ENCODE measurements around the gene SND1. TPM values are rescaled to one million over a fixed set of nuclear protein-coding genes. Genes with fewer than 3 reads are reported as not detected.
"Not testable (repeated sequence)": the region's sequence is repeated elsewhere in the genome, so short reads cannot be mapped to it uniquely, and the experiment has no call there.

Gene SND1
- total and polyA plus RNA-seq, 2 donors: 55.1 to 104 TPM

- not testable (repeated sequence) for H3K27ac ChIP-seq (ENCODE audit: low read depth in 1 of 2, low read length in 1 of 2); H3K27me3 ChIP-seq (ENCODE audit: control insufficient read depth in 2 of 2, insufficient read depth in 1 of 2, low read length in 1 of 2); H3K4me3 ChIP-seq (ENCODE audit: low read length in 2 of 2); H3K4me1 ChIP-seq (ENCODE audit: control insufficient read depth in 2 of 2, insufficient read depth in 2 of 2, low read length in 2 of 2); DNase-seq (ENCODE audit: low read depth in 6 of 9, low spot score in 9 of 9); H3K9me3 ChIP-seq (ENCODE audit: control insufficient read depth in 2 of 2, insufficient read depth in 1 of 2, low read length in 1 of 2); H3K36me3 ChIP-seq (ENCODE audit: control insufficient read depth in 2 of 2, insufficient read depth in 2 of 2, low read length in 1 of 2)
- WGBS: 100% methylated on average over 1 of the region's 1 CpG
Observed at GRCh38 chr7:127963850-127964249, 311.9 kb downstream of the SND1 start.

DNA sequence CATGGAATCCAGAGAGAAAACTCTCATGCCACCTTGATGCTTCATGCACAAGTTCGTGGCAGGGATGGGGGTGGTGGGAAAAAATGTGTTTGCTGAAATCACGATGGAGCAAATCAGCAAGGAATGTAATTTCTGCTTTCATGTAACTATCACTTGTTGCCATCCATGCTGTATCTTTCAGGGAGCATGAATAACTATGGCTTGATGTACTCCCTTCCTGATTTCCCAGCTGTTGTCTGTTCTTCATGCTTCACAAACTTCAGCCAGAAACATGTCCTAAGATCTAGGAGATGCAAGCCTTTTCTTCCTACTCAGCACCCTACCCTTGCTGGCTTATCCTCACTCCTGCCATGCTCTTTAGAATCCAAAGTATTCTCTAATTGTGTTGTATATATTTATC lies 315.3 kb downstream of the SND1 start:
- DNase-seq (ENCODE audit: low read depth in 6 of 9, low spot score in 9 of 9): no peak
- WGBS: 98% methylated on average over 2 of the region's 2 CpGs
- no peaks in the 10 kb centered on the region for H3K27me3 ChIP-seq (ENCODE audit: control insufficient read depth in 2 of 2, insufficient read depth in 1 of 2, low read length in 1 of 2)
- no peaks in the 10 kb centered on the region for H3K4me1 ChIP-seq (ENCODE audit: control insufficient read depth in 2 of 2, insufficient read depth in 2 of 2, low read length in 2 of 2)
- no peaks in the 10 kb centered on the region for H3K36me3 ChIP-seq (ENCODE audit: control insufficient read depth in 2 of 2, insufficient read depth in 2 of 2, low read length in 1 of 2)
- no peak overlapping the region for H3K4me3 ChIP-seq (ENCODE audit: low read length in 2 of 2)
- no peaks in the 10 kb centered on the region for H3K9me3 ChIP-seq (ENCODE audit: control insufficient read depth in 2 of 2, insufficient read depth in 1 of 2, low read length in 1 of 2)
- H3K27ac ChIP-seq (ENCODE audit: low read depth in 1 of 2, low read length in 1 of 2): no peak overlapping the region

DNA sequence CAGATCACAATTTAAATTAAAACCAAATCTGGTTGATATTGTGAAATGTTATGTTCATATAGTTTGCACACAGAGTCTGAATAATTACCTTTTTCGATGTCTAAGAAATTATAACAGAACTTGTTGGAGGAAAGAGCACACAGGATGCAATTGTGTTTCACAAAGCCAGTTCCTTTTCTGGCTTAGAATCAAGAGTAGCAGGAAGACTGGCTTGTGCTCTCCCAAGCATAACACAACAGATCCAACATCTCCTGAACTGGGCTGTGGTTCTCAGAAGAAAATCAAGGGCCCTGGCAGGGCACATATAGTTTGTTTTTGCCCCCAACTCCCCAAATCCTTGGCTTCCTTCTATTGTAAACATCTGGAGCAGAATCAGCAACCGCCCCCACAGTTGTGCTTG lies 316.6 kb downstream of the SND1 start:
- Histone ChIP-seq H3K36me3 (ENCODE audit: control insufficient read depth in 2 of 2, insufficient read depth in 2 of 2, low read length in 1 of 2) (no peaks in the 10 kb centered on the region), H3K9me3 (ENCODE audit: control insufficient read depth in 2 of 2, insufficient read depth in 1 of 2, low read length in 1 of 2) (no peaks in the 10 kb centered on the region), H3K27ac (ENCODE audit: low read depth in 1 of 2, low read length in 1 of 2) (no peak overlapping the region), H3K4me1 (ENCODE audit: control insufficient read depth in 2 of 2, insufficient read depth in 2 of 2, low read length in 2 of 2) (no peaks in the 10 kb centered on the region), H3K4me3 (ENCODE audit: low read length in 2 of 2) (no peak overlapping the region), H3K27me3 (ENCODE audit: control insufficient read depth in 2 of 2, insufficient read depth in 1 of 2, low read length in 1 of 2) (no peaks in the 10 kb centered on the region)
- 88% methylated on average over 2 of the region's 2 CpGs for WGBS
- no peak for DNase-seq (ENCODE audit: low read depth in 6 of 9, low spot score in 9 of 9)

DNA sequence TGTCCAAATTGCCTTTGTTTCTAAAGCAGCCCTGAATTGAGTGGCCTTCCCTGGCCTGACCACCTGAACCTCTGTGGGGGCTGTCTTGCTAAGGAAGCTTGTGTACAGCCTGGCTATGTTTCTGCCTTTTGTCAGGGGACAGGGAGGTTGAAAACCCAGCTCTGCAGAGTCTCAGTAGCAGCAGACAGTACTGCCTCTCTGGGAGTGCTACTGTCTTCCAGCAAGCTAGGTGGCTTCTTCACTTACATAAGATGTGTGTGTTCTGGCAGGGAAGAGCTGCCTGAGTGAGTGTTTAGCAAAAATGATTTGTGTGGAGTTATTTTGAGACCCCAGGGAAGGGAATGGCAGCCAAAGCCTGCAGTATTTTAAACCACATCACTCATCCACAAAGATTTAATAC lies 321.8 kb downstream of the SND1 start:
- H3K9me3 ChIP-seq (ENCODE audit: control insufficient read depth in 2 of 2, insufficient read depth in 1 of 2, low read length in 1 of 2): peaks cover 0 to 4% of the 10 kb centered on the region in 2 donors
- peaks cover 0 to 5% of the 10 kb centered on the region in 2 donors for H3K36me3 ChIP-seq (ENCODE audit: control insufficient read depth in 2 of 2, insufficient read depth in 2 of 2, low read length in 1 of 2)
- H3K27ac ChIP-seq (ENCODE audit: low read depth in 1 of 2, low read length in 1 of 2): no peak overlapping the region
- no peak for DNase-seq (ENCODE audit: low read depth in 6 of 9, low spot score in 9 of 9)
- H3K4me1 ChIP-seq (ENCODE audit: control insufficient read depth in 2 of 2, insufficient read depth in 2 of 2, low read length in 2 of 2): no peaks in the 10 kb centered on the region
- H3K27me3 ChIP-seq (ENCODE audit: control insufficient read depth in 2 of 2, insufficient read depth in 1 of 2, low read length in 1 of 2): no peaks in the 10 kb centered on the region
- no peak overlapping the region for H3K4me3 ChIP-seq (ENCODE audit: low read length in 2 of 2)

DNA sequence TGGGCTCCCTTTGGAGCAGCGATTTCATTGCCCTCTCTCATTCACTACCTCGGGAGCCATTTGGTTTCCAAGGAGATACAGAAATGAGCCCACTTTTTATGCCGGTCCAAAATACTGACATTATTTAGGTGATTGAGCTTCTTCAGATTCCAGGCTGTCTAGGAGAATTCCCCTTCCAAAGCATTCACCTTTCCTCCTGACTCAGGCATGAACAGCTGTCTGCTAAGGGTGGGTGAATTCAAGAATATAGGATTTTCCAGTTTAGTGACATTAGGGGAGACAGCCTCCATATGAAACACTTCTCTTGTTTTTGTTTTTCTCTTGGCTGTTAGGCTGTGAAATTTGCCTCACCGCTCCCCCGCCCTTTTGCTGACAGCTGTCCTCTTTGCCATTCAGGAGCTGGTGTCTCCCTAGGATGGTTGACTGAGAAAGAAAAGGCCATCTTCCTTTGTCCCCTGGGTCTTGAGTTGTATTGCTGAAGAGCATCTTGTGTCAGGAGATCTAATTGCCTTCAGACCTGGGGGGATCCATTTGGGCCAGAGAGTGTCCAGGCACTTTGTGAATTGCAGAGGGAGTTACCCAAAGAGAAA lies 322.5 kb downstream of the SND1 start:
- WGBS: 97% methylated on average over 5 of the region's 5 CpGs
- Histone ChIP-seq H3K4me1 (ENCODE audit: control insufficient read depth in 2 of 2, insufficient read depth in 2 of 2, low read length in 2 of 2) (no peaks in the 10 kb centered on the region), H3K36me3 (ENCODE audit: control insufficient read depth in 2 of 2, insufficient read depth in 2 of 2, low read length in 1 of 2) (peaks cover 0 to 5% of the 10 kb centered on the region in 2 donors), H3K4me3 (ENCODE audit: low read length in 2 of 2) (no peak overlapping the region), H3K27me3 (ENCODE audit: control insufficient read depth in 2 of 2, insufficient read depth in 1 of 2, low read length in 1 of 2) (no peaks in the 10 kb centered on the region), H3K27ac (ENCODE audit: low read depth in 1 of 2, low read length in 1 of 2) (no peak overlapping the region), H3K9me3 (ENCODE audit: control insufficient read depth in 2 of 2, insufficient read depth in 1 of 2, low read length in 1 of 2) (peaks cover 2 to 8% of the 10 kb centered on the region in 2 donors)
- DNase-seq (ENCODE audit: low read depth in 6 of 9, low spot score in 9 of 9): no peak

GRCh38 chr7:127976056-127976737 lies 324.2 kb downstream of the SND1 start:
- Histone ChIP-seq H3K4me1 (ENCODE audit: control insufficient read depth in 2 of 2, insufficient read depth in 2 of 2, low read length in 2 of 2) (no peaks in the 10 kb centered on the region), H3K9me3 (ENCODE audit: control insufficient read depth in 2 of 2, insufficient read depth in 1 of 2, low read length in 1 of 2) (peaks cover 2 to 8% of the 10 kb centered on the region in 2 donors), H3K27ac (ENCODE audit: low read depth in 1 of 2, low read length in 1 of 2) (no peak overlapping the region), H3K4me3 (ENCODE audit: low read length in 2 of 2) (no peak overlapping the region), H3K27me3 (ENCODE audit: control insufficient read depth in 2 of 2, insufficient read depth in 1 of 2, low read length in 1 of 2) (no peaks in the 10 kb centered on the region), H3K36me3 (ENCODE audit: control insufficient read depth in 2 of 2, insufficient read depth in 2 of 2, low read length in 1 of 2) (peaks cover 0 to 5% of the 10 kb centered on the region in 2 donors)
- WGBS: 97% methylated on average over 6 of the region's 6 CpGs
- no peak for DNase-seq (ENCODE audit: low read depth in 6 of 9, low spot score in 9 of 9)

- no peak for DNase-seq (ENCODE audit: low read depth in 6 of 9, low spot score in 9 of 9)
- no peaks in the 10 kb centered on the region for H3K4me1 ChIP-seq (ENCODE audit: control insufficient read depth in 2 of 2, insufficient read depth in 2 of 2, low read length in 2 of 2)
- peaks cover 0 to 5% of the 10 kb centered on the region in 2 donors for H3K36me3 ChIP-seq (ENCODE audit: control insufficient read depth in 2 of 2, insufficient read depth in 2 of 2, low read length in 1 of 2)
- H3K27me3 ChIP-seq (ENCODE audit: control insufficient read depth in 2 of 2, insufficient read depth in 1 of 2, low read length in 1 of 2): no peaks in the 10 kb centered on the region
- H3K4me3 ChIP-seq (ENCODE audit: low read length in 2 of 2): no peak overlapping the region
- H3K27ac ChIP-seq (ENCODE audit: low read depth in 1 of 2, low read length in 1 of 2): no peak overlapping the region
- 97% methylated on average over 7 of the region's 7 CpGs for WGBS
- peaks cover 2 to 8% of the 10 kb centered on the region in 2 donors for H3K9me3 ChIP-seq (ENCODE audit: control insufficient read depth in 2 of 2, insufficient read depth in 1 of 2, low read length in 1 of 2)
Observed at GRCh38 chr7:127976738-127977120, 324.7 kb downstream of the SND1 start.

GRCh38 chr7:127978421-127978820 lies 326.4 kb downstream of the SND1 start:
- no peak overlapping the region for H3K27ac ChIP-seq (ENCODE audit: low read depth in 1 of 2, low read length in 1 of 2)
- H3K4me1 ChIP-seq (ENCODE audit: control insufficient read depth in 2 of 2, insufficient read depth in 2 of 2, low read length in 2 of 2): no peaks in the 10 kb centered on the region
- WGBS: 99% methylated on average over 4 of the region's 4 CpGs
- H3K9me3 ChIP-seq (ENCODE audit: control insufficient read depth in 2 of 2, insufficient read depth in 1 of 2, low read length in 1 of 2): peaks cover 2 to 8% of the 10 kb centered on the region in 2 donors
- H3K27me3 ChIP-seq (ENCODE audit: control insufficient read depth in 2 of 2, insufficient read depth in 1 of 2, low read length in 1 of 2): no peaks in the 10 kb centered on the region
- no peak for DNase-seq (ENCODE audit: low read depth in 6 of 9, low spot score in 9 of 9)
- no peak overlapping the region for H3K4me3 ChIP-seq (ENCODE audit: low read length in 2 of 2)
- peaks cover 0 to 5% of the 10 kb centered on the region in 2 donors for H3K36me3 ChIP-seq (ENCODE audit: control insufficient read depth in 2 of 2, insufficient read depth in 2 of 2, low read length in 1 of 2)

DNA sequence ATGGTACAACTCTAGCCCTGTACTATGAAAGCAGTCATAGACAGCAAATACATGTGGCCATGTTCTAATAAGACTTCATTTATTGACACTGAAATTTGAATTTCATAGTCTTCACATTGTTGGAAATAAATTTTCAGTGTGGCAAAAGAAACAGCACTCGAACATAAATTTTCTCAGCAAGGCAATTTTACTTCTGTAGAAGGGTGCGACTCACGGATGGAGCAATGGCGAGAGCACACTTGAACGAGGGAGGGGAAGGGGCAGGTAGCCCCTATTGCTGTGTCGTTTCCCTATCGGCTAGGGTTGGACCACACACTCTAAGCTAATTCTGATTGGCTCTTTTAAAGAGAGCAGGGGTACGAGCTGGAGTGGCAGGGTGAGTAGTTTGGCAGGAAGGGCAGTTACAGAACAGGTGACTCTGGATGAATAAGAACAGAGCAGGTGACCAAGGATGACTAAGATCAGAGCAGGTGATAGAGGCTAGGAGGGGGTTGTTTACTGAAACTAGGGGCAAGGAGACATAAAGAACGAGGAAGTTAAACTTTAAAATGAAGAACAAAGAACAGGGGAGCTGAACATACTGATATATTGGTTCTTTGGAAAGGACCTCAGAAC lies 327.2 kb downstream of the SND1 start:
- Histone ChIP-seq H3K27me3 (ENCODE audit: control insufficient read depth in 2 of 2, insufficient read depth in 1 of 2, low read length in 1 of 2) (no peaks in the 10 kb centered on the region), H3K27ac (ENCODE audit: low read depth in 1 of 2, low read length in 1 of 2) (no peak overlapping the region), H3K4me3 (ENCODE audit: low read length in 2 of 2) (no peak overlapping the region), H3K36me3 (ENCODE audit: control insufficient read depth in 2 of 2, insufficient read depth in 2 of 2, low read length in 1 of 2) (peaks cover 0 to 5% of the 10 kb centered on the region in 2 donors), H3K9me3 (ENCODE audit: control insufficient read depth in 2 of 2, insufficient read depth in 1 of 2, low read length in 1 of 2) (peaks cover 2 to 8% of the 10 kb centered on the region in 2 donors), H3K4me1 (ENCODE audit: control insufficient read depth in 2 of 2, insufficient read depth in 2 of 2, low read length in 2 of 2) (no peaks in the 10 kb centered on the region)
- no peak for DNase-seq (ENCODE audit: low read depth in 6 of 9, low spot score in 9 of 9)
- WGBS: 97% methylated on average over 9 of the region's 9 CpGs

All from thymus (tissue), 11 donors.